Measurements from ENCODE around the gene ACTR3C. TPM values are rescaled to one million over a fixed set of nuclear protein-coding genes. Genes with fewer than 3 reads are reported as not detected.

Gene ACTR3C
- total and polyA plus RNA-seq, 2 experiments from 2014 or later, result 1.5 to 3.5 TPM

GRCh38 chr7:150332852-150333635 lies 9.7 kb upstream of the ACTR3C start (continued):
- TF ChIP-seq, protein P1, sequence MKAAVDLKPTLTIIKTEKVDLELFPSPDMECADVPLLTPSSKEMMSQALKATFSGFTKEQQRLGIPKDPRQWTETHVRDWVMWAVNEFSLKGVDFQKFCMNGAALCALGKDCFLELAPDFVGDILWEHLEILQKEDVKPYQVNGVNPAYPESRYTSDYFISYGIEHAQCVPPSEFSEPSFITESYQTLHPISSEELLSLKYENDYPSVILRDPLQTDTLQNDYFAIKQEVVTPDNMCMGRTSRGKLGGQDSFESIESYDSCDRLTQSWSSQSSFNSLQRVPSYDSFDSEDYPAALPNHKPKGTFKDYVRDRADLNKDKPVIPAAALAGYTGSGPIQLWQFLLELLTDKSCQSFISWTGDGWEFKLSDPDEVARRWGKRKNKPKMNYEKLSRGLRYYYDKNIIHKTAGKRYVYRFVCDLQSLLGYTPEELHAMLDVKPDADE (IDR thresholded peaks at IDR 0.05), result no peak
- peak; percentile 19 for TF ChIP-seq POLR2AphosphoS5 (IDR thresholded peaks at IDR 0.05; ENCODE audit: low read depth)
- no peak for TF ChIP-seq STAT1 (IDR thresholded peaks at IDR 0.05; ENCODE audit: unreplicated experiment)
- no peak for TF ChIP-seq EZH2phosphoT487 (IDR thresholded peaks at IDR 0.05; ENCODE audit: unreplicated experiment)

DNA sequence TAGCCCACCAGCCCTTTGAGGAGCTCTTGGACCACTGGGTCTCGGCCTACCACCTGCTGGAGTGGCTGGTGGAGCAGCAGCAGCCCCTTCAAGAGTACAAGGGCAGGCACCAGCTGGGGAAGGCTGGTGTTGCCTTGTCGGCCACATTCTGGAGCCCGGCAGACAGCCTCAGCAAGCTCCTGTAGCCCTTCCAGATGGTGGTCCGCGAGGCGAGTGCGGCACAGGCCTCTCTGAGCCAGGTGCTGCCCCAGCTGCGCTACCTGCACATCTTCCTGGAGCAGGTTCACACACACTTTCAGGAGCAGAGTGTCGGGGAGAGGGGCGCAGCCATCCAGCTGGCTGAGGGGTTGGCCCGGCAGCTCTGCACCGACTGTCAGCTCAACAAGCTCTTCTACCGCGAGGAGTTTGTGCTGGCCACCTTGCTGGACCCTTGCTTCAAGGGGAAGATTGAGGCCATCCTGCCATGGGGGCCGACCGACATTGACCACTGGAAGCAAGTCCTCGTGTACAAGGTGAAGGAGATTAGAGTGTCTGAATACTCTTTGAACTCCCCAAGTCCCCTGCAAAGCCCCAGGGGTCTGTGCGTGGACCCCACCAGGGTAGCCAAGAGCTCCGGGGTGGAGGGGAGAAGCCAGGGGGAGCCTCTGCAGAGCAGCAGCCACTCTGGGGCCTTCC lies 7.0 kb upstream of the ACTR3C start:
- no peak overlapping the region for H3K4me3 ChIP-seq
- H3K4me3 Mint-ChIP-seq, result no peak overlapping the region
- peaks cover 22% of the 10 kb centered on the region for H3F3A ChIP-seq (replicated peaks; ENCODE audit: low read depth)
- H3K9me3 Mint-ChIP-seq, result no peaks in the 10 kb centered on the region; the same call in 2 of the 3 replicates
- H3K27me3 Mint-ChIP-seq (ENCODE audit: insufficient read depth, low read depth, poor library complexity), result peaks cover 17% of the 10 kb centered on the region
- peaks cover 36% of the 10 kb centered on the region for H3K79me2 ChIP-seq (replicated peaks; ENCODE audit: insufficient read depth)
- peaks cover 32% of the 10 kb centered on the region for H3K36me3 ChIP-seq (ENCODE audit: insufficient read depth)
- no peak overlapping the region for H3K27ac Mint-ChIP-seq
- peaks cover 65% of the 10 kb centered on the region for H3K36me3 Mint-ChIP-seq (ENCODE audit: low read depth)
- H3K4me2 ChIP-seq, result peak overlapping the region; percentile 56; the same call in 1 of the 2 replicates
- H3K4me1 ChIP-seq (ENCODE audit: insufficient read depth), result peaks cover 31% of the 10 kb centered on the region
- H3K27ac ChIP-seq (ENCODE audit: low read depth), result peak overlapping the region; percentile 95
- no peak overlapping the region for H2AFZ ChIP-seq
- peaks cover 44% of the 10 kb centered on the region for H3K4me1 Mint-ChIP-seq
- ATAC-seq (no peak), DNase-seq (ENCODE audit: low spot score) (no peak)
- H4K20me1 ChIP-seq (replicated peaks; ENCODE audit: insufficient read depth), result no peaks in the 10 kb centered on the region
- H3K27me3 ChIP-seq (ENCODE audit: insufficient read depth), result no peaks in the 10 kb centered on the region
- no peaks in the 10 kb centered on the region for H3K9me2 ChIP-seq (ENCODE audit: insufficient read depth)
- TF ChIP-seq POLR2AphosphoS5 (IDR thresholded peaks at IDR 0.05; ENCODE audit: low read depth) (no peak), ZNF114 (CRISPR knock-in tag; IDR thresholded peaks at IDR 0.05) (no peak), EZH2phosphoT487 (IDR thresholded peaks at IDR 0.05; ENCODE audit: unreplicated experiment) (no peak), ZNF462 (CRISPR knock-in tag; IDR thresholded peaks at IDR 0.05) (no peak), NANOG (IDR thresholded peaks at IDR 0.05; ENCODE audit: borderline replicate concordance) (no peak), CREB1 (CRISPR knock-in tag; IDR thresholded peaks at IDR 0.05; ENCODE audit: low read depth) (no peak), REST (IDR thresholded peaks at IDR 0.05; ENCODE audit: unreplicated experiment) (no peak), EZH2 (IDR thresholded peaks at IDR 0.05; ENCODE audit: low read depth, unreplicated experiment) (no peak)
